NOMO-1 treated with DMSO at 0.1 percent for 48 hours (cell line): ENCODE results near the gene SLBP.

Experiments
- DNase-seq: peaks from one replicate; lab custom pipeline; 2025; ENCODE audit not compliant: unreplicated experiment; lab: John Stamatoyannopoulos, UW

The SLBP gene

GRCh38 chr4:1656132-1656531, 56.0 kb downstream of the SLBP start:
- no peak for DNase-seq

GRCh38 chr4:1655676-1656075, 56.4 kb downstream of the SLBP start:
- no peak for DNase-seq

- no peak for DNase-seq
Observed at GRCh38 chr4:1655081-1655480, 57.0 kb downstream of the SLBP start.

GRCh38 chr4:1654216-1654955, 57.7 kb downstream of the SLBP start:
- DNase-seq: no peak

- DNase-seq: no peak
Observed at GRCh38 chr4:1653776-1654175, 58.3 kb downstream of the SLBP start.

- DNase-seq: no peak
Observed at GRCh38 chr4:1652088-1652487, 60.0 kb downstream of the SLBP start.

GRCh38 chr4:1651609-1652008, 60.5 kb downstream of the SLBP start:
- DNase-seq: no peak

GRCh38 chr4:1648962-1649361, 63.2 kb downstream of the SLBP start:
- no peak for DNase-seq

- no peak for DNase-seq
Observed at GRCh38 chr4:1647432-1647831, 64.7 kb downstream of the SLBP start.

GRCh38 chr4:1646690-1647089, 65.4 kb downstream of the SLBP start:
- DNase-seq: no peak

GRCh38 chr4:1644891-1645657, 67.0 kb downstream of the SLBP start:
- no peak for DNase-seq

GRCh38 chr4:1643971-1644735, 68.0 kb downstream of the SLBP start:
- DNase-seq: no peak
